Posterior vena cava (tissue), 2 donors: Measurements from ENCODE around the gene CTNND2. TPM values are rescaled to one million over a fixed set of nuclear protein-coding genes. Genes with fewer than 3 reads are reported as not detected.

Source experiments
- DNase-seq: peaks from one replicate; pipeline ENCODE4 v3.0.0-alpha.2; 2020; ENCODE audit warnings: low spot score
- intact Hi-C, 2 donors: fragments of 100-400 bp; cut with DNase I; formaldehyde crosslinking; loops; one replicate each; pipeline versions ENCODE4 v1.14.1 to v1.14.2; 2022 to 2023
- total RNA-seq, 2 donors: library from RNA; stranded (reverse); fragmentation: NEBNext Ultra II Directional; extraction: Animal tissue kit (Norgen Biotek cat#: 25700); gene quantifications; one replicate each; pipeline ENCODE4 v1.2.1, GENCODE V29; 2021
- donor health status: DM: yes; HTN: yes; CAD: no.
- donor health status: DM: yes; HTN: yes; CAD: no.

Gene CTNND2
- total RNA-seq, 2 donors from 2014 or later = 0.46 to 1.6 TPM

GRCh38 chr5:11793396-11793795 lies 110.8 kb downstream of the CTNND2 start:
- intact Hi-C loops = no loop called here
- no peak for DNase-seq

- DNase-seq = no peak
- intact Hi-C loops = no loop called here
Observed at GRCh38 chr5:11792621-11793020, 111.6 kb downstream of the CTNND2 start.

GRCh38 chr5:11791792-11792191 lies 112.5 kb downstream of the CTNND2 start:
- intact Hi-C loops = no loop called here
- DNase-seq = no peak

GRCh38 chr5:11790201-11790600 lies 114.0 kb downstream of the CTNND2 start:
- DNase-seq = no peak
- intact Hi-C loops = no loop called here

GRCh38 chr5:11785771-11786352 lies 118.4 kb downstream of the CTNND2 start:
- no peak for DNase-seq
- intact Hi-C loops = no loop called here

GRCh38 chr5:11780641-11781345 lies 123.5 kb downstream of the CTNND2 start:
- no peak for DNase-seq
- intact Hi-C loops = no loop called here

- no peak for DNase-seq
- intact Hi-C loops = no loop called here
Observed at GRCh38 chr5:11777096-11777495, 127.2 kb downstream of the CTNND2 start.

GRCh38 chr5:11770310-11770709 lies 133.9 kb downstream of the CTNND2 start:
- no peak for DNase-seq
- intact Hi-C loops = no loop called here

- intact Hi-C loops = no loop called here
- no peak for DNase-seq
Observed at GRCh38 chr5:11760934-11761603, 143.2 kb downstream of the CTNND2 start.

- no peak for DNase-seq
- intact Hi-C loops = no loop called here
Observed at GRCh38 chr5:11758321-11758720, 145.9 kb downstream of the CTNND2 start.

- intact Hi-C loops = no loop called here
- no peak for DNase-seq
Observed at GRCh38 chr5:11757661-11758060, 146.6 kb downstream of the CTNND2 start.

- intact Hi-C loops = no loop called here
- DNase-seq = no peak
Observed at GRCh38 chr5:11737010-11737409, 167.2 kb downstream of the CTNND2 start.

- no peak for DNase-seq
- intact Hi-C loops = no loop called here
Observed at GRCh38 chr5:11734369-11734768, 169.9 kb downstream of the CTNND2 start.

GRCh38 chr5:11733840-11734192 lies 170.4 kb downstream of the CTNND2 start:
- intact Hi-C loops = no loop called here
- DNase-seq = no peak

GRCh38 chr5:11733185-11733839 lies 170.9 kb downstream of the CTNND2 start:
- no peak for DNase-seq
- intact Hi-C loops = no loop called here

GRCh38 chr5:11724940-11725339 lies 179.3 kb downstream of the CTNND2 start:
- no peak for DNase-seq
- intact Hi-C loops = loop anchor here in 1 of 2 donors (5.0 kb wide), 1 partner anchor 1423 kb away; no protein-coding TSS in a partner anchor

- DNase-seq = no peak
- intact Hi-C loops = loop anchor here in 1 of 2 donors (5.0 kb wide), 1 partner anchor 1418 kb away; no protein-coding TSS in a partner anchor
Observed at GRCh38 chr5:11719888-11720481, 184.3 kb downstream of the CTNND2 start.

GRCh38 chr5:11715461-11716196 lies 188.6 kb downstream of the CTNND2 start:
- intact Hi-C loops = no loop called here
- no peak for DNase-seq

- no peak for DNase-seq
- intact Hi-C loops = no loop called here
Observed at GRCh38 chr5:11711932-11712331, 192.3 kb downstream of the CTNND2 start.
